Endodermal cell (in vitro differentiated cells): ENCODE results near the gene NUP210. TPM values are rescaled to one million over a fixed set of nuclear protein-coding genes. Genes with fewer than 3 reads are reported as not detected.

Experiments used
- DNase-seq: peaks from one replicate; pipeline ENCODE4 v3.0.0-alpha.2; 2017
- H3K27ac ChIP-seq: 2 replicates; pipeline ENCODE4 v1.5.1; 2013; ENCODE audit warnings: mild to moderate bottlenecking, low read depth, low read length, moderate library complexity
- H3K27me3 ChIP-seq: 2 replicates; pipeline ENCODE4 v1.6.1; 2013; ENCODE audit warnings: mild to moderate bottlenecking, low read length, moderate library complexity; ENCODE audit not compliant: insufficient read depth, control insufficient read depth, poor library complexity, severe bottlenecking
- H3K36me3 ChIP-seq: 2 replicates; pipeline ENCODE4 v1.7.0; 2013; ENCODE audit warnings: mild to moderate bottlenecking, low read length, moderate library complexity; ENCODE audit not compliant: control insufficient read depth, insufficient read depth
- H3K4me1 ChIP-seq: one replicate; pipeline ENCODE4 v1.7.0; 2013; ENCODE audit warnings: low read length; ENCODE audit not compliant: control insufficient read depth, insufficient read depth
- H3K4me3 ChIP-seq: 2 replicates; pipeline ENCODE4 v1.5.1; 2013; ENCODE audit warnings: mild to moderate bottlenecking, low read length, moderate library complexity
- H3K9ac ChIP-seq: 2 replicates; pipeline ENCODE4 v1.6.1; 2013; ENCODE audit warnings: mild to moderate bottlenecking, low read length, moderate library complexity; ENCODE audit not compliant: poor library complexity, severe bottlenecking; ENCODE audit errors: extremely low read depth
- H3K9me3 ChIP-seq: 2 replicates; pipeline ENCODE4 v1.6.1; 2013; ENCODE audit warnings: mild to moderate bottlenecking, low read length, moderate library complexity; ENCODE audit not compliant: control insufficient read depth
- H3K27ac Mint-ChIP-seq: 2 replicates; pipeline ENCODE4 v1.8.0; 2020; ENCODE audit warnings: mixed read lengths
- H3K27me3 Mint-ChIP-seq: 2 replicates; pipeline ENCODE4 v1.8.0; 2021; ENCODE audit warnings: mild to moderate bottlenecking, mixed read lengths; ENCODE audit not compliant: insufficient read depth
- H3K36me3 Mint-ChIP-seq: 2 replicates; pipeline ENCODE4 v1.8.0; 2020; ENCODE audit warnings: low read depth, mixed read lengths
- H3K4me1 Mint-ChIP-seq: 2 replicates; pipeline ENCODE4 v1.8.0; 2020; ENCODE audit warnings: mixed read lengths
- H3K4me3 Mint-ChIP-seq: 2 replicates; pipeline ENCODE4 v1.8.0; 2020; ENCODE audit warnings: mild to moderate bottlenecking, moderate library complexity, mixed read lengths
- H3K9me3 Mint-ChIP-seq: 2 replicates; pipeline ENCODE4 v1.8.0; 2020; ENCODE audit warnings: mild to moderate bottlenecking, mixed read lengths
- WGBS, 2 experiments: methylation state at CpG; one replicate each; pipeline versions ENCODE4 v1.1.5 to v1.1.7; 2013; ENCODE audit warnings: missing lambda C conversion rate in 2 of 2, mixed read lengths in 1 of 2; ENCODE audit not compliant: insufficient coverage in 1 of 2, insufficient read length in 1 of 2; 5-methylcytosine and 5-hydroxymethylcytosine counted together
- total RNA-seq, 2 donors: library from RNA; stranded (reverse); fragmentation: NEBNext Ultra II Directional in 1 of 2; extraction: Animal tissue kit (Norgen Biotek cat#: 25700) in 1 of 2; gene quantifications; 2 replicates in 1 of 2; 3 replicates in 1 of 2; pipeline ENCODE4 v1.2.1, GENCODE V29; 2021
- TF ChIP-seq, protein P1 (sequence below): fragments of 200-600 bp; sonication (generic); conservative IDR thresholded peaks from 2 replicates; pipeline ENCODE4 v1.5.0; 2021; ENCODE audit warnings: antibody characterized with exemption, mild to moderate bottlenecking

The NUP210 gene
- total RNA-seq, 2 donors from 2014 or later = 43.0 to 62.3 TPM

DNA sequence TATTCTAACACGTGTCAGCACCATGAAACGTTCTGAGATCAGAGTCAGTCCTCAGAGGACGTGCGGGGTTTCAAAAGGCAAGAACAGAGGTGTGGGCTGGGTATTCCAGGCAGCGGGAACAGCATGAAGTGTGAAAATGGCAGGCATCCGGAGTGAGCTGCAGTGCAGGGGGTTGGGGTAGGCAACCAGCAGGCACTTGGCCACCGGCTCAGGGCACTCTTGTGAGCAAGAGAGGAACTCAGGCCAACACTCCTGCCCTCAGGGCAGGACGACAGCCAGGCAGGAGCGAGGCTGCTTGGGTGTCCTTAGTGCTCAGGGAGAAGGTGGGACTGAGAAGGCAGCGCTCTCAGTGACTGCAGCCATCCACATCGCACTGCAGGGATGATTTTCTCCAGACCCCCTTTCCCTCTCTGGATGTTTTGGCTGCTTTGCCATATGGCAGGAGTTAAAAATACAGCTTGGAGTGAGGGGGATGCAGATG lies 151.1 kb downstream of the NUP210 start:
- WGBS, 2 experiments = 75 to 85% methylated on average over 7 to 11 of the region's 11 CpGs
- TF ChIP-seq, protein P1, sequence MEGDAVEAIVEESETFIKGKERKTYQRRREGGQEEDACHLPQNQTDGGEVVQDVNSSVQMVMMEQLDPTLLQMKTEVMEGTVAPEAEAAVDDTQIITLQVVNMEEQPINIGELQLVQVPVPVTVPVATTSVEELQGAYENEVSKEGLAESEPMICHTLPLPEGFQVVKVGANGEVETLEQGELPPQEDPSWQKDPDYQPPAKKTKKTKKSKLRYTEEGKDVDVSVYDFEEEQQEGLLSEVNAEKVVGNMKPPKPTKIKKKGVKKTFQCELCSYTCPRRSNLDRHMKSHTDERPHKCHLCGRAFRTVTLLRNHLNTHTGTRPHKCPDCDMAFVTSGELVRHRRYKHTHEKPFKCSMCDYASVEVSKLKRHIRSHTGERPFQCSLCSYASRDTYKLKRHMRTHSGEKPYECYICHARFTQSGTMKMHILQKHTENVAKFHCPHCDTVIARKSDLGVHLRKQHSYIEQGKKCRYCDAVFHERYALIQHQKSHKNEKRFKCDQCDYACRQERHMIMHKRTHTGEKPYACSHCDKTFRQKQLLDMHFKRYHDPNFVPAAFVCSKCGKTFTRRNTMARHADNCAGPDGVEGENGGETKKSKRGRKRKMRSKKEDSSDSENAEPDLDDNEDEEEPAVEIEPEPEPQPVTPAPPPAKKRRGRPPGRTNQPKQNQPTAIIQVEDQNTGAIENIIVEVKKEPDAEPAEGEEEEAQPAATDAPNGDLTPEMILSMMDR = no peak
- Histone ChIP-seq H3K27me3 (no peaks in the 10 kb centered on the region), H3K27ac (no peak overlapping the region), H3K9me3 (no peaks in the 10 kb centered on the region), H3K4me3 (no peak overlapping the region), H3K4me1 (no peaks in the 10 kb centered on the region), H3K36me3 (no peaks in the 10 kb centered on the region), H3K9ac (no peak overlapping the region)
- DNase-seq = no peak
- Mint-ChIP-seq H3K27me3 (peaks cover 3% of the 10 kb centered on the region), H3K4me1 (no peaks in the 10 kb centered on the region), H3K36me3 (no peaks in the 10 kb centered on the region), H3K4me3 (no peak overlapping the region), H3K27ac (no peak overlapping the region), H3K9me3 (peaks cover 6% of the 10 kb centered on the region)

DNA sequence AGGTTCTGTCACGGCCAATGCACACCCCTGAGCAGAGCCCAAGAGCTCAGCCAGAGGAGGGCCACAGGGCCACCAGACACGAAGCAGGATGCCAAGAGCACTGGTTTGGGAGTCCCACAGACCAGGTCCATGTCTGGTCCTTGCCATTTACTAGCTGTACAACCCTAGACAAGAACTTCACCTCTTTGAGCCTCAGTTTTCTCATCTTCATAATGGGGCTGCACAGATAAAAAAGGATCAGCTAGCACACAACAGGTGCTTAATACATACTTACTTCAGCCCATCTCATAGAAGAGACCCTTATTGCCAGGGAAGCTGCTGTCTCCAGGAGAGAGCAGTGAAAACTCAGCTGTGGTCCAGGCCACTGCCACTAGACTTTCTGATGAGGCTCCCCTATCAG lies 152.0 kb downstream of the NUP210 start:
- TF ChIP-seq, protein P1 = no peak
- WGBS, 2 experiments = 83 to 100% methylated on average over 1 to 2 of the region's 2 CpGs
- no peaks in the 10 kb centered on the region for H3K4me1 Mint-ChIP-seq

DNA sequence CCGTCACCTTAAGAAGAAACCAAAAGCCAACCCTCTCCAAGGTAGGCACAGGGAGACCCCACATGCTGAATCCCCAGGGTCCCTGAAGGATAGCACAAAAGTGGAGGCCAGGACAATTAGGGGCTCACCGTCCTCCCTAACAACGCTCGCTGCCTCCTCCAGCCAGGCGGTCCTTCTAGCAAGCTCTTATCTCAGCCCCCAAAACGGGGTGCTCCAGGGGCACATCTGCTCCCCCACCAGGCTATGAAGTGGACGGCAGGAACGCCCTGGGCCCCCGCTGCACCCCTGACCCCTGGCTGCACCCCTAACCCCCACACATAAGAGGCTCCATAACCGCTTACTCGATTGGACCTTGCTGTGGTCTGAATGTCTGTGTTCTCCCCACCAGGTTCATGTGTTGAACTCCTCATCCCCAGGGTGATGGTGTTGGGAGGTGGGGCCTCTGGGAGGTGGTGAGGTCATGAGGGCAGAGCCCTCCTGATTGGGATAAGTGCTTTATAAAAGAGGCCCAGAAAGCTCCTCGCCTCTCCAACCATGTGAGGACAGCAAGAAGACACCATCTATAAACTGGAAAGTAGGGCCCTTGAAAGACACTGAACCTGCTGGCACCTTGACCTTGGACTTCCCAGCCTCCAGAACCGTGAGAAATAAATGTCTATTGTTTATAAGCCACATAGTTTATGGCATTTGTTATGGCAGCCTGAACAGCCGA lies 153.3 kb downstream of the NUP210 start:
- no peaks in the 10 kb centered on the region for H3K36me3 ChIP-seq
- H3K27ac Mint-ChIP-seq = no peak overlapping the region
- H3K4me3 Mint-ChIP-seq = no peak overlapping the region
- peaks cover 6% of the 10 kb centered on the region for H3K9me3 Mint-ChIP-seq
- no peak overlapping the region for H3K4me3 ChIP-seq
- no peak overlapping the region for H3K27ac ChIP-seq
- 89 to 96% methylated on average over 3 to 14 of the region's 14 CpGs for WGBS, 2 experiments
- no peaks in the 10 kb centered on the region for H3K27me3 Mint-ChIP-seq
- peaks cover 5% of the 10 kb centered on the region for H3K4me1 Mint-ChIP-seq
- no peaks in the 10 kb centered on the region for H3K4me1 ChIP-seq
- no peaks in the 10 kb centered on the region for H3K36me3 Mint-ChIP-seq
- no peak overlapping the region for H3K9ac ChIP-seq
- no peaks in the 10 kb centered on the region for H3K9me3 ChIP-seq
- no peaks in the 10 kb centered on the region for H3K27me3 ChIP-seq
- DNase-seq = no peak
- TF ChIP-seq, protein P1 = no peak

More for the DNA sequence above, 152.0 kb downstream of the NUP210 start:
- Histone ChIP-seq H3K4me3 (no peak overlapping the region), H3K27me3 (no peaks in the 10 kb centered on the region), H3K4me1 (no peaks in the 10 kb centered on the region), H3K27ac (no peak overlapping the region), H3K9me3 (no peaks in the 10 kb centered on the region), H3K36me3 (no peaks in the 10 kb centered on the region), H3K9ac (no peak overlapping the region)
- no peak overlapping the region for H3K27ac Mint-ChIP-seq
- no peak overlapping the region for H3K4me3 Mint-ChIP-seq
- H3K27me3 Mint-ChIP-seq = no peaks in the 10 kb centered on the region
- peaks cover 6% of the 10 kb centered on the region for H3K9me3 Mint-ChIP-seq
- DNase-seq = no peak
- no peaks in the 10 kb centered on the region for H3K36me3 Mint-ChIP-seq

Other genes with a start within 250 kb of the NUP210 start
- 10 to 100 TPM; 17.0 to 17.1 TPM for gene HDAC11, start 60.0 kb upstream of the NUP210 start, total RNA-seq
- 100 to 1,000 TPM in 1 of 2 donors, 10 to 100 TPM in 1; 86.1 to 136 TPM for gene FBLN2, start 128.8 kb upstream of the NUP210 start, total RNA-seq